Measurements from ENCODE around the gene CCNQ.
"Not testable (repeated sequence)": the region's sequence is repeated elsewhere in the genome, so short reads cannot be mapped to it uniquely, and the experiment has no call there.

DNA sequence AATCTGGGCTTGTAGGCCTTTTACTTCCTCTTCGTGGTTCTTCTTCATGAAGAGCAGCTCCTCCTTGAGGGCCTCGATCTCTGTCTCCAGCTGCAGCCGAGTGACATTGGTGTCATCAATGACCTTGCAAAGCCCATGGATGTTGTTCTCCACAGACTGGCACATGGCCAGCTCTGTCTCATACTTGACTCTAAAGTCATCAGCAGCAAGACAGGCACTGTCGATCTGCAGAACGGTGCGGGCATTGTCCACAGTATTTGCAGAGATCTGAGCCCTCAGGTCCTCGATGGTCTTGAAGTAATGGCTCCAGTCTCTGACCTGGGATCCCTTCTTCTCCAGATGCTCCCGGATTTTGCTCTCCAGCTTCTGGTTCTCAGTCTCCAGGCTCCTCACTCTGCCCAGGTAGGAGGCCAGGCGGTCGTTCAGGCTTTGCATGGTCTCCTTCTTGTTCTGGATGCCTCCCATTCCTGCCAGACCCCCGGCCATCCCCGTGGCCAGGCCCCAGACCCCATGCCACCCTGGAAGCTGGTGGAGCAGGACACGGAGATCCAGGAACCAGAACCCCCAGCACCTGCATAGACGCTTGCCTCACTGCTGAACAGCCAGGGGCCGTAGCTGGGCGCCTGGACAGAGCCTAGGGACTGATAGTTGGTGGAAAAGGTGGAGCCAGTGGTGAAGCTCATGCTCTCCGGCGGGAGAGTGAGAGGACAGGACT lies 5.9 kb upstream of the CCNQ start:
- TF ChIP-seq, protein P1, sequence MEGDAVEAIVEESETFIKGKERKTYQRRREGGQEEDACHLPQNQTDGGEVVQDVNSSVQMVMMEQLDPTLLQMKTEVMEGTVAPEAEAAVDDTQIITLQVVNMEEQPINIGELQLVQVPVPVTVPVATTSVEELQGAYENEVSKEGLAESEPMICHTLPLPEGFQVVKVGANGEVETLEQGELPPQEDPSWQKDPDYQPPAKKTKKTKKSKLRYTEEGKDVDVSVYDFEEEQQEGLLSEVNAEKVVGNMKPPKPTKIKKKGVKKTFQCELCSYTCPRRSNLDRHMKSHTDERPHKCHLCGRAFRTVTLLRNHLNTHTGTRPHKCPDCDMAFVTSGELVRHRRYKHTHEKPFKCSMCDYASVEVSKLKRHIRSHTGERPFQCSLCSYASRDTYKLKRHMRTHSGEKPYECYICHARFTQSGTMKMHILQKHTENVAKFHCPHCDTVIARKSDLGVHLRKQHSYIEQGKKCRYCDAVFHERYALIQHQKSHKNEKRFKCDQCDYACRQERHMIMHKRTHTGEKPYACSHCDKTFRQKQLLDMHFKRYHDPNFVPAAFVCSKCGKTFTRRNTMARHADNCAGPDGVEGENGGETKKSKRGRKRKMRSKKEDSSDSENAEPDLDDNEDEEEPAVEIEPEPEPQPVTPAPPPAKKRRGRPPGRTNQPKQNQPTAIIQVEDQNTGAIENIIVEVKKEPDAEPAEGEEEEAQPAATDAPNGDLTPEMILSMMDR (IDR thresholded peaks at IDR 0.05) = not testable (repeated sequence)
- not testable (repeated sequence) for TF ChIP-seq POLR2A, POLR2AphosphoS5 (IDR thresholded peaks at IDR 0.05)
